ENCODE measurements around the gene COIL.

The COIL gene

GRCh38 chr17:56933151-56933745 is 27.6 kb downstream of the COIL start:
- no peak for DNase-seq

- no peak for DNase-seq
Observed at GRCh38 chr17:56930739-56931337, 30.0 kb downstream of the COIL start.

GRCh38 chr17:56929362-56929969 is 31.4 kb downstream of the COIL start:
- DNase-seq = peak; percentile 3

- DNase-seq = no peak
Observed at GRCh38 chr17:56928586-56928985, 32.3 kb downstream of the COIL start.

- DNase-seq = no peak
Observed at GRCh38 chr17:56926704-56927103, 34.1 kb downstream of the COIL start.

GRCh38 chr17:56926270-56926669 is 34.6 kb downstream of the COIL start:
- DNase-seq = no peak

GRCh38 chr17:56925088-56925487 is 35.8 kb downstream of the COIL start:
- DNase-seq = no peak

GRCh38 chr17:56919717-56920116 is 41.1 kb downstream of the COIL start:
- no peak for DNase-seq

GRCh38 chr17:56918916-56919315 is 41.9 kb downstream of the COIL start:
- DNase-seq = no peak

GRCh38 chr17:56917559-56918296 is 43.1 kb downstream of the COIL start:
- DNase-seq = no peak

- DNase-seq = peak; percentile 0
Observed at GRCh38 chr17:56914581-56915273, 46.1 kb downstream of the COIL start.

GRCh38 chr17:56913867-56914580 is 46.8 kb downstream of the COIL start, which contains the start of gene TRIM25:
Gene TRIM25 (minus strand): TSS chr17:56914049. CDS start chr17:56913988, 61 bp downstream.
- peak; percentile 83 for DNase-seq

GRCh38 chr17:56913353-56913866 is 47.4 kb downstream of the COIL start:
- peak; percentile 39 for DNase-seq

- no peak for DNase-seq
Observed at GRCh38 chr17:56913000-56913311, 47.9 kb downstream of the COIL start.

- DNase-seq = no peak
Observed at GRCh38 chr17:56912105-56912999, 48.5 kb downstream of the COIL start.

GRCh38 chr17:56910509-56911235 is 50.2 kb downstream of the COIL start:
- no peak for DNase-seq

- DNase-seq = no peak
Observed at GRCh38 chr17:56909742-56910508, 50.9 kb downstream of the COIL start.

GRCh38 chr17:56908001-56908542 is 52.8 kb downstream of the COIL start:
- no peak for DNase-seq

GRCh38 chr17:56903560-56903959 is 57.3 kb downstream of the COIL start:
- DNase-seq = no peak
